Dermis microvascular lymphatic vessel endothelial cell (primary cell): ENCODE results near the gene EDC3. TPM values are rescaled to one million over a fixed set of nuclear protein-coding genes. Genes with fewer than 3 reads are reported as not detected.

ENCODE experiments used
- DNase-seq, 2 donors: peaks; one replicate each; pipeline versions ENCODE4 v3.0.0 to v3.0.0-alpha.2; 2010; ENCODE audit warnings: low read depth in 2 of 2
- total RNA-seq: library from RNA; depleted of rRNA; stranded (reverse); fragments of >200 nt; gene quantifications from 2 replicates; pipeline ENCODE4 v1.2.1, GENCODE V29; 2014

The EDC3 gene
- total RNA-seq, 1 donor from 2014 or later = 13.0 TPM

DNA sequence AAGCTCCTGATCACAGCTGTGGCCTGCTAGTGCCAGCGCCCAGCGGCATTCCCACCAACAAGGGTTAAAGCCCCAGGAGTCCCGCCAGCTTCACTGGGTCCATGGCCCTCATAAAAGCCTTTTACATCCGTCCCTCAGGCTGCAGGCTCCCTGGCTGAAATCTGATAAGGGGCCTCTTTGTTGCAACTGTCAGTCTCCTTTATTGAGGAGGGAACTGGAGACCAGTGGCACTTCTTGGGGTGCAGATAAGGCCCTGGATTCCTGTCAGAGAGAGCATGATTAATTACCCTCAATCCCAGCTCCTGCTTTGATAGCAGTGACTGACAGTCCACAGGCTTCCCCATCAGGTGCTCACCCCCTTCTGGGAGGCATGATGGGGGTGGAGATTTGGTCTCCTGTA lies 111.0 kb downstream of the EDC3 start:
- DNase-seq = no peak

DNA sequence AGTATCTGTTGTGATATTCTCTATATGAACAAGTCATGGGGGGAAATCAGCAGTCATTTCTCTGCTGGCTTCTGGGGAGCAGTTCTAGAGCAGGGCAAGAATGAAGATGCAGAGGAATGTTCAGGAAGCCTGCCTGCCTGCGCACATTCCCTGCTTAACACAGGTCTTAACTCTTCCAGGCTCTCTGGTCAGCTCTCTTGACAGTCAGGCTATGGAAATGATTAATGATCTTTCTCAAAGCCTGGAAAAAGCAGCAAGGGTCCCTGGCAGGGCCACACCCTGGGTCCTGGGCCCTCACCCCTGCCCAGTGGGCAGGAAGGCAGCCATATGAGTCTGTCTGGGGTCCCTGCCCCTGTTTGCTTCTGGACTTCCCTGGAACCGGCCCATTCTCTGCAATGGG lies 111.6 kb downstream of the EDC3 start:
- no peak for DNase-seq

Other genes with a start within 250 kb of the EDC3 start
- gene UBL7, start 234.9 kb downstream of the EDC3 start, total RNA-seq = 21.8 and 30.1 TPM in 2 replicates
- 1.8 and 3.2 TPM in 2 replicates for gene ARID3B, start 154.8 kb downstream of the EDC3 start, total RNA-seq
- gene CLK3, start 80.2 kb downstream of the EDC3 start, total RNA-seq = 35.0 and 53.5 TPM in 2 replicates
- gene CYP1A1, start 29.5 kb upstream of the EDC3 start, total RNA-seq = 21.6 and 39.8 TPM in 2 replicates
- under 0.01 TPM in 2 replicates for gene CYP1A2, start 52.8 kb upstream of the EDC3 start, total RNA-seq
- gene CSK, start 86.1 kb upstream of the EDC3 start, total RNA-seq = 27.9 and 43.1 TPM in 2 replicates
- not detected in 2 replicates for gene LMAN1L, start 116.8 kb upstream of the EDC3 start, total RNA-seq
- not detected in 2 replicates for gene CPLX3, start 130.6 kb upstream of the EDC3 start, total RNA-seq
- gene ULK3, start 147.1 kb upstream of the EDC3 start, total RNA-seq = 15.9 and 25.8 TPM in 2 replicates
- gene SCAMP2, start 177.3 kb upstream of the EDC3 start, total RNA-seq = 12.3 and 24.3 TPM in 2 replicates
- gene MPI, start 194.0 kb upstream of the EDC3 start, total RNA-seq = 24.3 and 38.9 TPM in 2 replicates
- gene FAM219B, start 210.8 kb upstream of the EDC3 start, total RNA-seq = 29.8 and 48.0 TPM in 2 replicates
- 57.8 and 82.1 TPM in 2 replicates for gene COX5A, start 242.0 kb upstream of the EDC3 start, total RNA-seq